ENCODE results near the gene FZD7.

DNA sequence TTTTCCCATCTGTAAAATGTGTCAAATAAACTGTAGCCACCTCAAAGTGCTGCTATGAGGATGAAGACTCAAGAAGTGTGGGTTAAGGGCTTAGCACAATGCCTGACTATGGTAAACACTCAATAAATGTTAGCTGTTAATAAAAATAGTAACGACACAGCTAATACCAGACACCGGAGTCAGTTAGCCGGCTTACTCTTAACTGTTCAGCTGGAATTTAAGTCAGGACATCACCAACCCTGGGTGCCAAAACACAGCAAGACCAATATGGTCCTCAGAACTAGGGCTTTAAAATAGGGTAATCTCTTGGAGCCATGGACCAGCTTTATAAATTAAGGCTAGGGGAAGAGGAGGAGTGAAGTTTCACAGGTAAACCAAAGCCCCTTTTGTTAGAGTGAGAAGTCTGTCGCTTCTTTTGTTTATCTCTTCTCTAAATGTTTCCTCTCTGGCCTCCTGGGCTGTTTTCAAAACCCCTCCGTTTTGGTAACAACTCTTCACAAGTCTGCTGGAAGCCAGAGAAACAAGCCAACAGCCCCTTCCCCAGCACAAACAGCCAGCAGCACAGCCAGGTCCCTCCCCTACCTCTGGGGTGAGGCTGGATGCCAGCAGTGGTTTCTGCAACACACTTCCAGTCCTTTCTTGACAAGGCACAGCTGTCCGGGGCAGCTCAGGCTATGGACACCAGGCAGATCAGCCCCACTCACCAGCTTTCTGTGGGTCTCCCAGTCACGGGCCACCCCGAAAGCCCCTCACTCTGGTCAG lies 13.8 kb upstream of the FZD7 start:
- no peak for TF ChIP-seq CTCF (conservative IDR thresholded peaks at IDR 0.05; ENCODE audit: low read depth, low read length)
- no peak for TF ChIP-seq EZH2phosphoT487 (IDR thresholded peaks at IDR 0.05; ENCODE audit: borderline replicate concordance, low read length)

Data from PC-3 (cell line).